Measurements from ENCODE around the gene TXNDC11.

Gene TXNDC11

DNA sequence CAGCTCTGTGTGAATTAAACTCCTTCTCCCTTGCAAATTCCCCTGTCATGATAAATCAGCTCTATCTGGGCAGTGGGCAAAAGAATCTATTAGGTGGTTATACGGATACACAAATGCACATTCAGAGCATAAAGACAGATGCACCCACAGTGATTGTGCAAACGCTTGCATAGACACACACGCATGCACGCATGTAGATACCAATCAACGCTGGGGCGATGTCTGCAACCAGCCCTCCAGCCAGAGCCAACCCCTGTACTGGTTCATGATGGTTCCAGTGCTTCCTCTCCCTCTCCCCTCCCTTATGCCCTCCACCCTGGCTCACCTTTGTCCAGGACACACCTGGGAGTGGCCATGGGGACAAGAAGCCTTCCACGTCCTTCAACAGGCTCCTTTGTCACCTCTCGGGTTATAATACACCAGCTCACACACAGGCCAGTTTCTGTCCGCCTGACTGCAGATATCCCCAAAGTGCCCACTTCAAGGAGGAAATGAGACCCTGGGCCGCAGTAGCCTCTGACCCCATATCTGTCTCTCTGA is 107.5 kb downstream of the TXNDC11 start:
- Histone ChIP-seq H3K4me3 (no peak overlapping the region), H3K27ac (no peak overlapping the region)
- DNase-seq (ENCODE audit: low spot score), result no peak
- TF ChIP-seq, protein P1, sequence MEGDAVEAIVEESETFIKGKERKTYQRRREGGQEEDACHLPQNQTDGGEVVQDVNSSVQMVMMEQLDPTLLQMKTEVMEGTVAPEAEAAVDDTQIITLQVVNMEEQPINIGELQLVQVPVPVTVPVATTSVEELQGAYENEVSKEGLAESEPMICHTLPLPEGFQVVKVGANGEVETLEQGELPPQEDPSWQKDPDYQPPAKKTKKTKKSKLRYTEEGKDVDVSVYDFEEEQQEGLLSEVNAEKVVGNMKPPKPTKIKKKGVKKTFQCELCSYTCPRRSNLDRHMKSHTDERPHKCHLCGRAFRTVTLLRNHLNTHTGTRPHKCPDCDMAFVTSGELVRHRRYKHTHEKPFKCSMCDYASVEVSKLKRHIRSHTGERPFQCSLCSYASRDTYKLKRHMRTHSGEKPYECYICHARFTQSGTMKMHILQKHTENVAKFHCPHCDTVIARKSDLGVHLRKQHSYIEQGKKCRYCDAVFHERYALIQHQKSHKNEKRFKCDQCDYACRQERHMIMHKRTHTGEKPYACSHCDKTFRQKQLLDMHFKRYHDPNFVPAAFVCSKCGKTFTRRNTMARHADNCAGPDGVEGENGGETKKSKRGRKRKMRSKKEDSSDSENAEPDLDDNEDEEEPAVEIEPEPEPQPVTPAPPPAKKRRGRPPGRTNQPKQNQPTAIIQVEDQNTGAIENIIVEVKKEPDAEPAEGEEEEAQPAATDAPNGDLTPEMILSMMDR (IDR thresholded peaks at IDR 0.05), result no peak

DNA sequence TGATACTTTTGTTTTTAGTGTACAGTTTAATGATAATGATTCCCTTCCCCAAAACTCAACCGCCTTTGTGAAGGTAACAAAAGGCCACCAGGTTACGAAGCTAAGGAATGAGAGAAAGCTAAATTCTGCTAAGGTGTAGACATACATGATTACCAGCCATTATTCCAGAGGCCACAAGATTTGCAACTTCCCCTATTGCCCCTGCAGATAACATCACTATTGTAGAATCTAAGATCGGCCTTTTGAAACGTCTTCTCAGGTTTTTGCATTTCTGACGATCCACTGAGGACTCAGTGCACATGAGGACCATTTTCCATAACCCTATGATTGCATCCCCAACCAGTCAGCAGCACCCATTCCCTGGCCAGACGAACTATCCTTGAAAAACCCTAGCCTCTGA is 108.3 kb downstream of the TXNDC11 start:
- DNase-seq (ENCODE audit: low spot score), result no peak
- TF ChIP-seq, protein P1 (IDR thresholded peaks at IDR 0.05), result no peak
- no peak overlapping the region for H3K27ac ChIP-seq
- no peak overlapping the region for H3K4me3 ChIP-seq

DNA sequence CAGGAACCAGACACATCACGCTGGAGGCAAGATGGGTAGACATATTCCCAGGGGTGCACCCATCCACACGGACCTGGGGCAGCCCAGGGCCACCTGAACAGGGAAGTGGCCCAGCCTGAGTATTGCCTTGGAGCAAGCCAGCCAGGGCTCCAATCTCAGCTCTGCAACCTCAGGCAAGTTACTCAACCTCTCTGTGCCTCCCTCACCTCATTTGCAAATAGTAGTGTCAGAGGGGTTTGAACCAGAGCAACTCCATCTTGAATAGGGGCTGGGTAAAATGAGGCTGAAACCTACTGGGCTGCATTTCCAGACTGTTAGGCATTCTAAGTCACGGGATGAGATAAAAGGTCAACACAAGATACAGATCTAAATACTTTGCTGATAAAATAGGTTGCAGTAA is 109.5 kb downstream of the TXNDC11 start:
- TF ChIP-seq, protein P1 (IDR thresholded peaks at IDR 0.05), result no peak
- DNase-seq (ENCODE audit: low spot score), result no peak
- Histone ChIP-seq H3K27ac (peak overlapping the region; percentile 76 to 92), H3K4me3 (peak overlapping the region; percentile 43)

DNA sequence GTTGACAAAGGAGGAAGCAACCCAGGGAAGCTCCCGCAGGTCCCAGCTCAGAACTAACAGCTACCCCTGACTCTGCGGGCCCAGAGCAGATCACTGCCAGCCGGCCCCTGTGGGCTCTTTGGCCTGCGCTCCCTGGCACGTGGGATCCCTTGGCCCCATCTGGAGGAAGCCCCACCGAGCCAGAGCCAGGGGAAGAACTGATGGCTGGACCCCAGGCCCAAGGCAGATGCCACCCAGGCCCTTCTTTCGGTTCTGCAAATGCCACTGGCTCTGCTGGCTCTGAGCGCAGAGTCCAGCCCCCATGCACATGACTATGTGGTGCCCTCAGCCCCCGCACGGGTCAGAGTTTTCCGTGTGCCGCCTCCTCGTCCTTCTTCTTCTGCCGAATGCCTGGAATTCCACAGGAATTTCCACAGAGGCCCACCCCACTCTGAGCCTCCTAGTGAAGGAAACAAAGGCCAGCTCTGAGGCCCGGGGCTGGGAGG is 110.2 kb downstream of the TXNDC11 start:
- H3K27ac ChIP-seq, result peak overlapping the region; percentile 76 to 92
- TF ChIP-seq, protein P1 (IDR thresholded peaks at IDR 0.05), result no peak
- H3K4me3 ChIP-seq, result peak overlapping the region; percentile 43
- DNase-seq (ENCODE audit: low spot score), result peak; percentile 87

DNA sequence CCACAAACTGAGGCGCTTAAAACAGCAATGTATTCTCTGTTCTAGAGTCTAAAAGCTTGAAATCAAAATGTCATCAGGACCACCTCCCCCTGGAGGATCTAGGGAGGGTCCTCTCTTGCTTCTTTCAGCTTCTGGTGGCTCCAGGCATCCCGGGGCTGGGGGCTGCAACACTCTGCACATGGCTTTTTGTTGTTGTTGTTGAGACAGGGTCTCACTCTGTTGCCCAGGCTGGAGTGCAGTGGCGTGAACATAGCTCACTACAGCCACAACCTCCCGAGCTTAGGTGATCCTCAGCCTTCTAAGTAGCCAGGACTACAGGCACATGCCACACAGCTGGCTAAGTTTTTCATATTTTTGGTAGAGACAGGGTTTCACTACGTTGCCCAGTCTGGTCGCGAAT is 111.4 kb downstream of the TXNDC11 start:
- TF ChIP-seq, protein P1 (IDR thresholded peaks at IDR 0.05), result no peak
- no peak overlapping the region for H3K27ac ChIP-seq
- DNase-seq (ENCODE audit: low spot score), result no peak
- H3K4me3 ChIP-seq, result no peak overlapping the region

DNA sequence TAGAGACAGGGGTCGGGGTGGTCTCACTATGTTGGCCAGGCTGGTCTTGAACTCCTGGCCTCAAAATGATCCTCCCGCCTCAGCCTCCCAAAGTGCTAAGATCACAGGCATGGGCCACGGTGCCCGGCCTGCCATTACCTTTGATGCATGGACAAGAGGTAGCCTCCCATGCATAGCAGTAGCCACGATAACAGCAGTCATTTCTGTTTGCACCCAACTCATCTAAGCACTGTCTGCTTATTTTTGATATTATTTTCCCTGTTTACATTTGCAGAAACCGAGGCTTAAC is 111.9 kb downstream of the TXNDC11 start:
- Histone ChIP-seq H3K4me3 (no peak overlapping the region), H3K27ac (no peak overlapping the region)
- DNase-seq (ENCODE audit: low spot score), result no peak
- TF ChIP-seq, protein P1 (IDR thresholded peaks at IDR 0.05), result no peak

DNA sequence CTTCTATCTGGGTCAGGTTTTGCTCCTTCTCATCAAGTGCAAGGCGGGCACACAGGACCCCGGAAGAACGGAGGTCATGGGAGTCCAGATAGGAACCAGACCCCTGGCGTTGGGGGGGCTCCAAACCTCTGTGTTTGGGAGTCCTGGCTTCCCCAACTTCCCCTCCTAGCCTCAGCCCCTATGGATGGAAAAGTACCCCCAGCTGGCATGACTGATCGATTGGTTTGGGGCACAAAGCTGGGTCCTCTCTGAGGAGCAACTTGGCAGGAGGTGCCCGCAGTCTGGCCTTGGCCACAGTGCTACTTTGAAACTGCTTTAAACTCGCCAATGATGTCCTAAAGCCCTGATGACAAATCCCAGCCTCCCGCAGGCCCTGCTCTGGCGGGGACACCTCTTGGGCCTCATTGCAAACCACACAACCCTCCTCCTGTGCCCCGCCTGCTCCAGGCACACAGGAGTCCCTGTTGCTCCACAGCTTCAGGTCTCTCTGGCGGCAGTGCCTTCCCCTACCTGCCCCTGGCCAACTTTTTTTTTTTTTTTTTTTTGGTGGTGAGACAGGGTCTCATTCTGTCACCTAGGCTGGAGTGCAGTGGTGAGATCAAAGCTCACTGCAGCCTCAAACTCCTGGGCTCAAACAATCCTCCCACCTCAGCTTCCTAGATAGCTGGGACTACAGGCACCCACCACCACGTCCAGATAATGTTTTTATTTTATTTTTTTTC is 112.5 kb downstream of the TXNDC11 start:
- no peak for DNase-seq (ENCODE audit: low spot score)
- H3K27ac ChIP-seq, result no peak overlapping the region
- no peak overlapping the region for H3K4me3 ChIP-seq
- TF ChIP-seq, protein P1 (IDR thresholded peaks at IDR 0.05), result no peak

Measured in coronary artery (tissue), 2 donors.